Fibroblast of peridontal ligament (primary cell): ENCODE data around the gene PHKA2.

Experiments
- DNase-seq: peaks from one replicate; pipeline ENCODE4 v3.0.0-alpha.2; 2010; ENCODE audit errors: extremely low read depth

The PHKA2 gene

DNA sequence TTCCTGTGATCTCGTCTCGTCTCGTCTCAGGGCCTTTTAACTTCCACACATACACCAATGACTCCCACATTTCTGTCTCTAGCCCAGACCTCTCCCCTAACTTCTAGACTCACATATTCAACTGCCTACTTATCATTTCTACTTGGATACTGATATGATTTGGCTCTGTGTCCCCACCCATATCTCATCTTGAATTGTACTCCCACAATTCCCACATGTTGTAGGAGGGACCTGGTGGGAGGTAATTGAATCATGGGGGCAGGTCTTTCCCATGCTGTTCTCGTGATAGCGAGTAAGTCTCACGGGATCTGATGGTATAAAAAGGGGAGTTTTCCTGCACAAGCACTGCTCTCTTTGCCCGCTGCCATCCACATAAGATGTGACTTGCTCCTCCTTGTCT is 8.9 kb downstream of the PHKA2 start:
- no peak for DNase-seq

DNA sequence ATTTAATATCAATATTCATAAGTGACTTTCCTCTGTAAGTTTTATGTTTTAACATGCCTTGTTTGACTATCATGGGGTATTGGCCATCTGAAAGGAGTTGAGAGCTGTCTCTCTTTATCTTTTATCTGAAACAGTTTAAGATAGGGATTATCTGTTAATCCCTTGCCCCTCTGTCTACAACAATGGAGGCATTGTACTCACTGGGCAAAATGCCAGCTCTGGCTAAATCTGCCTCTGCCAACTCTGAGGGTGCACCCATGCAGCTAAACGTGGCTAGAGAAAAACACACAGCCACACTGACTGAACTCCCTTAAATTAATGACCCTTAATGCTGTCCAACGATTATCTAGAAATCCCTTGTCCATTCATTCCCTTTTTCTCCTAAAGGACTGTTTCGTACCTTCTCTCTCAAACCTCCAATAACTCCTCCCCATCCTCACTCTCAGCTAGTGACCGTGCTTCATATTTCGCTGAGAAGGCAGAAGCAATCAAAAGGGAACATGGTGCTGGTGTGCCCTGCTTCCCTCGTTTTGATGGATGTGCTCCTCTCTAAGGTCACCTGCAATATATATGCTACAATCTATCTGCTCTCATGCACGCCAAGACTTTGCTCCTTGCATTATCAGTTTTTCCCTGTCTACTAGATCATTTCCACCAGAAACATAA is 10.3 kb downstream of the PHKA2 start:
- DNase-seq, result no peak

DNA sequence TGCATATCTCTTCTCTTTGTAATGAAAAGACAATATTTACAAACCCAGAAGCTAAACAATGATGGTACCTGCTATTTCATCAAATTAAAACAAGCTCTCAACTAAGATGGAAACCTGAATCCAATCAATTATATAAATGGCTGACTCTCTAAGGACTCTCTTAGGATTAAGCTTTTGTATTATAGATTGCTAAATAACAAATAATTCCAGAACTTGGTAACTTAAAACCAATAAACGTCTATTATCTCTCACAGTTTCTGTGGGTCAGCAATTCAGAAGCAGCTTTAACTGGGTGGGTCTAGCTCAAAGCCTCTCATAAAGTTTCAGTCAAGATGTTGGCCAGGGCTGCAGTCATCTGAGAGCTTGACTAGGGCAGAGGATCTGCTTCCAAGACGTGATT is 12.4 kb downstream of the PHKA2 start:
- no peak for DNase-seq

DNA sequence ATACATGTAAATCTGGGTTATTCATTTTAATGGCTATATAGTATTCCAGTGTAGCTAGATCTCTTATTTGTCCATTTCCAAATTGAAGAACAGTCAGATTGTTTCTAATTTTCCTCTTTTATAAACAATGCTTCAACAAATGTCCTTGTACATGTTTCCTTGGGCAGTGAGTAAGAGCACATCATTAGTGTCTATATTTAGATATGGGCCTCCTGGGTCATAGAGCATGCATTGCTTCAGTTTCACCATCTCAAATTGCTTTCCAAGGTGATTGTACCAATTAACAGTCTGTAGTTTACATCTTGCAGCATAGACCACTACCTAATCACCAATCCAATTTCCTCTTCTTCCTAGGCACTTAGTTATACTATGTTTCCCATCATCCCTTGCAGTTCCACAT is 13.4 kb downstream of the PHKA2 start:
- no peak for DNase-seq

DNA sequence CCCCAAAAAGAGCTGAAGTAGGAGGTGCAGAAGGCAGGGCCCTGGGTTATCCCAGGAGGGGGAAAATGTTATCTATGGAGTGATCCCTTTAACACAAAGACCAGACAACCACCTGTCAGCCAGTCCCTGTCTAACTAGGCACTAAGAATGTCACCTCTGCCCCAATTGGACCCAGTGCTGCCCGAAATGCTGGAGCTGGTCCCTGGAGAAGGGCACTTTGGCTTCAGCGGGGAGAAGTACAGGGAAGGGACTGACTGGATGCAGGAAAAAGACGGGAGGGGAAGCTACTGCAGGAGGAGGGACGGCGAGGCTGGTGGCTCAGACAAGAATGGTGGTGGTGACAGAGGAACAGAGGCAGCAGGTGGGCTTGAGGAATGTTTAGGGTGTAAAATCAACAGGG is 17.3 kb downstream of the PHKA2 start:
- DNase-seq, result no peak

DNA sequence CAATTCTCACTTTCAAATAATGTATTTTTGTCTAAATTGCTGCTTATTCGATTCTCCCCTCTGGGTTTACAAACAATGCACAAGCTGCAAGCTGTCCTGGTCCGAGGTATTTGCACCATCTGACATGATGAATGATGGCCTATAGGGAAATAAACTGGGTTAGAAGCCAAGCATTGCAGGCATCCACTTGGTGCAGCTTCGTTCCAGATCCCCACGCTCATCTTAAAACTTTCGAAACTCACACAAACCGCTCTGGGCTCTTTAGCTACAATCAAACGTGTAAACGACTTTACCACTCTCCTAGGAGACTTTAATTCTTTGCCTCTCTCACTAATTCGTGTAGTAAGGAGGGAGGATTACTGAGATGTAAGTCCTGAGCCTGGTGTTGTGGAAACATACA is 19.0 kb downstream of the PHKA2 start:
- DNase-seq, result no peak

DNA sequence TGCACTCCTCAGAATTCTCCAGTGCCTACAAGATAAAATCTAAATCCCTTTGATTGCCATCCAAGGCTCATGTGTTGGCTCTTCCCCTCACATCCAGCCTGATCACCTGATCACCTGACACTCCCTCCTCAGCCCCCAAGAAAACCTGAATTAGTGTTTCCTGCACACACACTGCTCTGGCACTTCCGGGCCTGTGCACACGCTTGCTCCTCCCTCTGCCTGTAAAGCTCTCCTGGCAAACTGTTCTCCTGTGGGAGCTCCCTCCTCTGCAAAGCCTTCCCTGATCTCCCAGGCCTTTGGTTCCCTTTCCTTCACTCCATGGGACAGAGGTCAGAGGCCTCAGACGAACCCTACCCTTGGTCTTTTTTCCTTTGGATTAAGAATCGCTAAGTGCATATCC is 19.9 kb downstream of the PHKA2 start:
- DNase-seq, result no peak

DNA sequence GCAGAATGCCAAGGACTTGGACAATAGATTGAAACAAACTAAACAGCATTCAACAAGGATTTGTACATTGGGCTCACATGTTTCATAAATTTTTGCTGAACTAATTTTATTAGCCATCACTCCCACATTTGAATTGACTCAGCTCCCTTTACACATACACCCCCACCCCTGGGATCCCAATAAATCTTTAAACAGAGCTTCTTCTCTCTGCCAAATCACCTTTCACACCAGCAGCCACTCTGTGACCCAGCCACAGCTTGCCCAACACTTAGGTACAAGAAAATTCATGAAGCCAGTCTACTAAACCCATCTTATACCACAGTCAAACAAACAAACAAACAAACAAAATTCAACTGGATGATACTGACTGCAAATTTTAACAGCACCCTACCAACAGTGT is 21.6 kb downstream of the PHKA2 start:
- DNase-seq, result no peak

DNA sequence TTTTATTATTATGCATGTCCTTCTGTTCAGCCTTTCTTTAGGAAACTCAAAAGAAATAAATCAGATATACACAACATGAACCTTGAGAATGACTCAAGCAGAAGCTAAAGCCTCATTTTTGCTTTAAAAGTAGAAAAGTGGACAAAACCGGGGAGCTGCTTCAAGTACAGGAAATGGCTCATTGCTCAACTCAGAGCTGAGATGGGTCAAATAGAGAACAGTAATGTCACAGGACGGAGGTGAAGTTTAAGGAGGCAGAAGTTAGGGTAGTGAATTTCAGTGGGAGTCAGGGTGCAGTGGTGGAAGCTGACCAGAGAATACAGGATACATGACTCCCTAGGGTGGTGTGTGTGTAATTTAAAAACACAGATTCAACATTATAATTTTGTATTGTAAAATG is 22.2 kb downstream of the PHKA2 start:
- peak; percentile 23 for DNase-seq

DNA sequence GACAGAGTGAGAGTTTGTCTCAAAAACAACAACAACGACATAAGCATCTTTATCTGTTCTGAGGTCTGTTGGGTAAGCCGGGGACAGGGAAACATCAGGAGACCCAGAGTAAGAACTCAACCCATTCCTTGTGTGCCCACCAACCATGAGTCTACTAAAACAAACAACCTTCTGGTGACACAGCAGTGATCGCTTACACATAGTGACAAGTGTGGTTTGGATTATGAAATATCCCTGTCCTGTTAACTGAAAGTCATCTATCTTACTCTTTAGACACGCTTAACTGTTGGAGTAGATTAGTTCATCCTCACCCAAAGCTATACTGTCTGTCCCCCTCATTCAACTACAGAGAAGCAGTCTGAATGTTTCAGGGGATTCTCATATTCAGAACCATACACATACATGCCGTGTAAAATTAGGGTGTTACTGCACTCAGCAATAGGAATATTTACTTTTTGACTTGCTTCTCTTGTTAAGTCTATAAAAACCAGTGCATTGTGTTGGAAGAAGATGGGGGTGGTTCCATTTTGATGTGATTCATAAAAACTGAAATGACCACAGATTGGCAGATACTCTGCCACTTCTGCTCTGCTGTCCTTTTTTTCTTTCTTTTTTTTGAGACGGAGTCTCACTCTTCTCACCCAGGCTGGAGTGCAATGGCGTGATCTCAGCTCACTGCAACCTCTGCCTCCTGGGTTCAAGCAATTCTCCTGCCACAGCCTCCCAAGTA is 27.4 kb downstream of the PHKA2 start:
- DNase-seq, result no peak

DNA sequence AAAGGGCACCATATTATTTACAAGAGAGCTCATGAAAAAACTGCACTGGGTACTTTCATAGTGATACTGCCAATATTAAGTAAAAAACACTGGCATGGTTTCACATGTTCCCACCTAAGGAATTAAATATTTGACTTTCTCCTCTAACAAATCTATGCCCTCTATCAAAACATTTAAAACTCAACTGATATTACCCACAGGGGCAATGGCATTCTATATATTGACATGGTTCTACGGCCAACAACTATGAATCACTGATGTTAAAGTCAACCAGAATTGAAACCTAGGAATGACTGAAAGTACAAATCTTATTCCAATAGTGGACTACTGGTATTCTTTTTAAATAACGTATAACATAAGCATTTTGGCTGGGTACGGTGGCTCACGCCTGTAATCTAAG is 28.2 kb downstream of the PHKA2 start:
- no peak for DNase-seq

DNA sequence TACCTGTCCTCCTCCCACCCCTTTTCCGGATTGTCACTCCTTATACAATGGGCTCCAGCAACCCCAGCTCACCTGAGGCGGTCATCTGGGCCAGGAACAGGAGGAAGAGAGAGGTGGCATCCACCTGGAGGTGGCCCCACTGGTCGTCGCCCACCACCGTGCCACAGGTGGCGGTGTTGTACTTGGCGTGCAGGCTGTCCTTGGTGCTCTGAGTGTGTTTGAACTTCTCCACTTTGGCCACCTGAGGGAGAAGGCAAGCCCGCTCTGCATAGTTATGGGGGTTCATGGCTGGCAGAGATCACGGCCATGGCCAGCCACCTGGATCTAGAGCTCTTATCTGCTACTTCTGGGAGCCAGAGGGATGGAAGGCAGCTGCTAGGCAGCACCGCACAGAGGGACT is 32.9 kb downstream of the PHKA2 start:
- no peak for DNase-seq

DNA sequence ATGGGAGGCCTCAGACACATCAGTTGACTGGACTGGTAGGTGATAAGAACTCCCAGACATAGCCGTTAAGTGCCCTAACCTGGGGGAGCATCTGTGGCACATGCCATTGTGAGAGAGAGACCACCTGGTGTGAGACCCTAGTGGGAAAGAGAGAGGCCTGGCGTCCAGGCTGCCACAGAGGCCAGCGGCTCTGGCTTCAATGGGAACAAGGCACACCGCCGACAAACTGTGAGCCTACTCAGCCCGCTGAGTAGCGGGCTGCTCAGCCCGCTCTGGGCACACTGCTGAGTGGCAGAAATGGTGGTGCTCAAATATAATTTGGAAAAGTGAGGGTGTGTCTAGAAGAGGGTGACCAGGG is 34.0 kb downstream of the PHKA2 start:
- DNase-seq, result no peak

DNA sequence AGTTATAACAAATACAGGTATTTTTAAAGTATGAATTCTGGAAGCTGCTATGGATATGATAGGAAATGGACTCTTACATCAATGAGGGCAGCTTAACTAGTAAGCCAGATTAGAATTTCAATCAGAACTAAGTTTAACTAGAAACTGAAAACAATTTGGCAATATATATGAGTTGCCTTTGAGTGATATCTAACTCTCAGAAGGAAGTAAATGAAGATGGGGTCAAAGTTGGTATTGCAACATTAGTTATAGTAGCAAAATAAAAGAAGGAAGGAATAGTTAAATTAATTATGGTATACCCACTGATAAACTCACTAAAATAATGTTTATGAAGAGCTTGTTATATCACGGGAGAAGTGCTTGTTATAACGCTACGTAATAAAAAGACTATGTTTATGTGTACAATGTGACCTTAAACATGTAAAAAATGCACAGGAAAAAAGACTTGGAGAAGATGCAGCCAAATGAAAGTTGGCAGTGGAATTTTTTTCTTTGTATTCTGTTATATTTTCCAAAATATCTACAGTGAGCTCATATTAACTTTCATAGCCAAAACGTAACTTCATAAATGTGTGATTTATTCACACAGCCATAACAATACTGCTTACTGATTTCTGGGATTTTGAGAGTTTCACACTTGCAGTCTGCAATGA is 34.5 kb downstream of the PHKA2 start:
- no peak for DNase-seq

DNA sequence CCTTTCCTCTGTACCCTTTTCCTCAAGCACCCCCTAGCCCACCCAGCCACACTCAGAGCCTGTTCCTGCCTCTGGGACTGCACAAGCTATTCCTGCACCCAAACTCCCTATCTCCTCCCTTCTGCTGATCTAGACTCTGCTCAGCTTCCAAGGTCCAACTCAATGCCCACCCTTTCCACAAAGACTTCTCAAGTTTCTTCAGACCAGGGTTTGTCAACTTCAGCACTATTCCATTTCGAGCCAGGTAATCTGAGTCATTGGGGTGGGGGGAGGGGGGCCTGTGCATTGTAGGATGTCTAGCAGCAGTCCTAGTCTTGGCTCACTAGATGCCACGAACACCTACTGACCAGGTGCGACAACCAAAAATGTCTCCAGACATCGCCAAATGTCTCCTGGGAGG is 37.3 kb downstream of the PHKA2 start:
- no peak for DNase-seq

DNA sequence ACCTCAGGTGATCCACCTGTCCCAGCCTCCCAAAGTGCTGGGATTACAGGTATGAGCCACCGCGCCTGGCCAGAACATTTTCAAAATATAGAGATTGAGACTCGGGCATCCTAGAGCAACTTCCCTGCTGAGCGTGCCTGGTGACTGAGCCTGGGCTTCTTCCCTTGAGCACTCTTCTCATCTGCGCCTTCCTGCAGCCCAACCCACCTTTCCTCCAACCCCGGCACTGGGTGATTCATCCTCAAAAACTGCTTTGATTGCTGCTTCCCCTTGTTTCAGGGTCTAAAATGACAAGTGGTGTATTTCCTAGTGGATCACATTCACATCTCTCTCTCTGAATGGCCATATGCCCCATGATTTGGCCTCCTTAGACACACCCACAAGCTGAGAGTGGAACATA is 37.8 kb downstream of the PHKA2 start:
- no peak for DNase-seq

DNA sequence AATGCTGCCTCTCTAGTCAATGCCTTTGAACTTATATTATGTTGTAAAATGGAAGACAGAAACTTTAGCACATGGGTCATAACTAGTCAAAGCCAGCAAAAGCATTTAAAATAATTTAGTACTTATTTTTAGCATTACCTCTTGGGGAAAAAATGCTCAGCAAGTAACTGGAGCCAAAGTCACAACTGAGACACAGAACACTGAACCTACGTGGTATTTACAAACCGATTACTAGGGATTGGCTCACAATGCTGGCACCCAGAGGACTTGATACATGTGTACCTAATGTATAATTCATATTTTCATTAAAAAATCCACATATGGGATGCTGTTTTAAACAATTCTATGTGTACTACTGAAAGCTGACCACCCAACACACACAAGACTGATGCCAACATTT is 38.4 kb downstream of the PHKA2 start:
- DNase-seq, result no peak

DNA sequence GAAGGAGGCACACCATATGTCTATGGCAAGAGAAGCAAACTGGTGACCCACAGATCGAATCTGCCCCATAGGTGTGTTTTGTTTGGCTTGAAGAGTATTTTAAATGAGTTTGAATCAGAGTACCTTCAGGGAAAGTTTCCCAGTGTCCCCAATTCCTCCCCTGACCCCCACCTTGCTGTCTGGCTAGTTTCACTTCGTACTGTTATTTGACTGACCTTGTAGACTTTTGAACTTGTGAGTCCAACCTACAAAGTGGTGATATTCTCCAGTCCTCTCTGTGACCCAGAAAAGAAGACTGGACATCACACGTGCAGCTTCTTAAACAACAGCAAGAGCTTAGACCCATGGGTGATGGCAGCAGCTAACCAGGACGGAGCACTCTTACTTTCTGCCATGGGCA is 39.4 kb downstream of the PHKA2 start:
- no peak for DNase-seq

DNA sequence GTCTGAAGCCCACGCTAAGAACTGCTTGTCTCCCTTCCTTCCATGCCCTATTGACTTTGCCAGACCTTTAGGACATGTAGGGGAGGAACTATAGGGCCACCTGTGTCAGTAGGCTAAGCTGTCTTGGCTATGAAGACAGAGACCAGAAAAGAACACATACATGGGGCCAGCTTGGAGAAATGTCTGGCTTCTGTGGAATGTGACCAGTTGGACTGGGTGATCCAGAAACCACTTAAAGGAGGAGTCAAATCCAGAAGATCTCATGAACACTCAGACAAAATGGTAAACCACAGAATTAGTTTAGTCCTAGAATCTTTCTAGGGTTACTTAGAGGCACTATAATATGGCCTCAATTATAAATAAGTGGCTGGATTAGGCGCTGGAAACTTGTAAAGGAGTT is 42.0 kb downstream of the PHKA2 start:
- DNase-seq, result no peak

DNA sequence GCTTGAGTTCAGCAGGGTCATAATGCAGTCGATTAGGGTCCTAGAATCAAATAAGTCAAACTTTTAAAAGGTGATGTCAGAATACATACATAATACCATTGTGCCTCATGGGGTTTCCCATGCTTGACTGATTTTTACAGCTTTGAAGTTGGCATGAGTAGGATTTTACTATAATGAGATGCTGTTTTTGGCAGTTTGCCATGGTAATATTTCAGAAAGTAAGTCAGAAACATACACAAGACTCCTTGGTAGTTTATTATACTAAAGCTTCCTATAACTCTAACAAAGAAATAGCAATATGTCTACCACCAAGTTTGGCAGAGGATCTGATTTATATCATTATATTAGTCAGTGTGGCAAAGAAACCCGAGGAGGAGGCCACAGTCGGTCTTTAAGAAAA is 45.2 kb downstream of the PHKA2 start:
- DNase-seq, result peak; percentile 20

DNA sequence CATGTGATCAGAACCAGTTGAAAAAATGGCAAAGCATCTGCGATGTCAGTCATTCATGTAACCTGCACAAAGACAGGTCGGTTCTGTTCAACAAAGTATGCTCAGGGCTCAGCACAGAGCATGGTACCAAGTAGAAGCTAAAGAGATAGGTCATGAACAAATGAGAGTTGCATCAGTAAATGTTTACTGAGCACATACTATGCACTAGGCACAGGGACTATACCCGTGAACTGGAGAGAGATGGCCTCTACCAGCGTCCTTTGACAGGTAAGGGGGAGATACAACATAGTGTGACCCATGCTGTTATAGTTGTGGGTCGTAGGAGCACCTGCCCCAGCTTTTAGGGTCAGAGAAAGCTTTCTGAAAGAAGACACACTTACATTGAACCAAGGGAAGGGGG is 46.7 kb downstream of the PHKA2 start:
- no peak for DNase-seq

DNA sequence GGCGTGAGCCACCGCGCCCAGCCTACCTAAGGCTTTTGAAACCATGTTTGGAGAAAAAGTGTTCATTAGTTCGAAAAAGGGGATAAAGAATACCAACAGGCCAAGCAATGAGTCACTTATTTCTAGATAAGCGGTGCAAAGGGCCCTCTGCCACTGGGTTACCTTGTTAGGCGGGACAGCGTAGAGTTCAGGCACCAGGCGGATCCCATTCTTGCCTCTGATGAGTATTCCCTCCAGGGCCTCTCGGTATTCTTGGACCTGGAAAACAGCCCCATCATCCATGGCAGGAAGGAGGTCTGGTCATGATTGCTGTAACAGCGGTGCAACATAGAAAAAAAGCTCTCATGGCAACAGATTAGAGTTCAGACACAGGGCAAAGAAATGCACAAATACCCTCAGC is 48.0 kb downstream of the PHKA2 start:
- no peak for DNase-seq

DNA sequence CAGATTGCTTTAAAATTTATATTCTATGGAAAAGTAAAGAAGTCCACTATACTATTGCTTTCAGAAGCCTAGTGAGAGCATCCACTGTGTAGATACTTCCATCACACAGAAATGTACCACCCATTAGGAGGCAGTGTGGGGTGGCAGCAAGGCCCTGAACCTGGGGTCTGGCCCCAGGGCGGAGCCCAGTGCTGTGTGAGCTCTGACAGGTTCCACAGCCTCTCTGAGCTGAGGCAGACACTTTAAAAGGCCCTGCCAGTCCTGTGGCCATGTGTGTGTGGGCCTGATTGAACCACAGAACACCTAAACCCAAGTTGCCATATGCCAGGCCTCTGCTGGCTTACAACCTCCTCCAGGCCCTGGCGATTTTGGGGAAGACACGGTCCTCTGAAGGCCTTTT is 49.2 kb downstream of the PHKA2 start:
- DNase-seq, result no peak

DNA sequence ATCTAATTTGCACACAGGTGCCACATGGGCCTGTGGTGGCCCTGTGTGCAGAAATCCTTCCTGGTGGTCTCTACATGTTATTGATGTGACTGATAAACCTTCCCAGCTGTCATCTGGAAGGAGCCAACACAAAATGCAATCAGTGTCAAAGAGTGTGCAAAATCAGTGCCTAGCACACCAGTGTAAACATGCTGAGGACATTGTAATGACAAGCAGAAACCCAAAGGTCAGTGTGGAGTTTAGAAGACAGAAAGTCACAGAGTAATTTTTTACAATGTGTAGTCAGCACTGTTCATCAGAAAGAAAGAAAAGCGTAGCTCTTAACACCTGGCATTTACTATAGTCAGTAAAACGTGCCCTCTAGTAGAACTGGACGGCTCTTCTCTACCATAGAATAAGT is 50.3 kb downstream of the PHKA2 start:
- DNase-seq, result no peak
